ENCODE measurements around the gene VPS37B. TPM values are rescaled to one million over a fixed set of nuclear protein-coding genes. Genes with fewer than 3 reads are reported as not detected.
"Not testable (repeated sequence)": the region's sequence is repeated elsewhere in the genome, so short reads cannot be mapped to it uniquely, and the experiment has no call there.

The VPS37B gene
- total RNA-seq, 1 experiment from 2014 or later = 104 TPM

GRCh38 chr12:122942637-122943036 is 46.7 kb upstream of the VPS37B start:
- CTCF ChIA-PET = interaction anchor here (0.8 to 1.4 kb wide), 3 partner anchors 23 to 55 kb away, joined by 3 to 6 read pairs (median 4); no protein-coding TSS in a partner anchor
- intact Hi-C loops (cut with micrococcal nuclease; ENCODE audit: unreplicated experiment) = no loop called here
- no peak for TF ChIP-seq CTCF (IDR thresholded peaks at IDR 0.05; ENCODE audit: unreplicated experiment)
- peak overlapping the region; percentile 63 for H3K4me3 Mint-ChIP-seq (ENCODE audit: low read depth, unreplicated experiment)
- peaks cover 2% of the 10 kb centered on the region for H3K9me3 Mint-ChIP-seq (ENCODE audit: low read depth, unreplicated experiment)
- H3K4me1 Mint-ChIP-seq (ENCODE audit: low read depth, unreplicated experiment) = peaks cover 74% of the 10 kb centered on the region
- BruUV-seq (replicated peaks) = no TSS peak
- no peak for DNase-seq
- peak overlapping the region; percentile 92 for H3K27ac Mint-ChIP-seq (ENCODE audit: unreplicated experiment)
- H3K36me3 Mint-ChIP-seq (ENCODE audit: insufficient read depth, unreplicated experiment) = peaks cover 74% of the 10 kb centered on the region
- H3K27me3 Mint-ChIP-seq (ENCODE audit: unreplicated experiment) = no peaks in the 10 kb centered on the region

GRCh38 chr12:122941351-122941750 is 45.4 kb upstream of the VPS37B start:
- H3K9me3 Mint-ChIP-seq (ENCODE audit: low read depth, unreplicated experiment); BruUV-seq (replicated peaks); H3K4me3 Mint-ChIP-seq (ENCODE audit: low read depth, unreplicated experiment); H3K27me3 Mint-ChIP-seq (ENCODE audit: unreplicated experiment); intact Hi-C loops (cut with micrococcal nuclease; ENCODE audit: unreplicated experiment); DNase-seq; H3K27ac Mint-ChIP-seq (ENCODE audit: unreplicated experiment): not testable (repeated sequence)
- Mint-ChIP-seq H3K36me3 (ENCODE audit: insufficient read depth, unreplicated experiment) (peaks cover 63% of the 10 kb centered on the region), H3K4me1 (ENCODE audit: low read depth, unreplicated experiment) (peaks cover 61% of the 10 kb centered on the region)
- CTCF ChIA-PET = interaction anchor here (0.7 kb wide), 1 partner anchor 37 kb away, joined by 6 read pairs; no protein-coding TSS in a partner anchor

- intact Hi-C loops (cut with micrococcal nuclease; ENCODE audit: unreplicated experiment) = no loop called here
- H3K27ac Mint-ChIP-seq (ENCODE audit: unreplicated experiment) = no peak overlapping the region
- no peak for TF ChIP-seq CTCF (IDR thresholded peaks at IDR 0.05; ENCODE audit: unreplicated experiment)
- DNase-seq = no peak
- H3K4me1 Mint-ChIP-seq (ENCODE audit: low read depth, unreplicated experiment) = peaks cover 39% of the 10 kb centered on the region
- no peak overlapping the region for H3K4me3 Mint-ChIP-seq (ENCODE audit: low read depth, unreplicated experiment)
- H3K9me3 Mint-ChIP-seq (ENCODE audit: low read depth, unreplicated experiment) = peaks cover 2% of the 10 kb centered on the region
- no peaks in the 10 kb centered on the region for H3K27me3 Mint-ChIP-seq (ENCODE audit: unreplicated experiment)
- no TSS peak for BruUV-seq (replicated peaks)
- CTCF ChIA-PET = no interaction called here
- peaks cover 43% of the 10 kb centered on the region for H3K36me3 Mint-ChIP-seq (ENCODE audit: insufficient read depth, unreplicated experiment)
Measured at GRCh38 chr12:122939125-122939524, 43.2 kb upstream of the VPS37B start.

- CTCF ChIA-PET = interaction anchor here (0.6 kb wide), 1 partner anchor 118 kb away, joined by 3 read pairs; no protein-coding TSS in a partner anchor
- H3K4me3 Mint-ChIP-seq (ENCODE audit: low read depth, unreplicated experiment) = no peak overlapping the region
Measured at GRCh38 chr12:122937622-122938091, 41.7 kb upstream of the VPS37B start.

More at GRCh38 chr12:122937622-122938091, 41.7 kb upstream of the VPS37B start:
- H3K4me1 Mint-ChIP-seq (ENCODE audit: low read depth, unreplicated experiment) = peaks cover 24% of the 10 kb centered on the region
- H3K27me3 Mint-ChIP-seq (ENCODE audit: unreplicated experiment) = no peaks in the 10 kb centered on the region
- intact Hi-C loops (cut with micrococcal nuclease; ENCODE audit: unreplicated experiment) = no loop called here
- no TSS peak for BruUV-seq (replicated peaks)
- no peak for TF ChIP-seq CTCF (IDR thresholded peaks at IDR 0.05; ENCODE audit: unreplicated experiment)
- no peaks in the 10 kb centered on the region for H3K9me3 Mint-ChIP-seq (ENCODE audit: low read depth, unreplicated experiment)
- H3K27ac Mint-ChIP-seq (ENCODE audit: unreplicated experiment) = no peak overlapping the region
- DNase-seq = no peak
- peaks cover 30% of the 10 kb centered on the region for H3K36me3 Mint-ChIP-seq (ENCODE audit: insufficient read depth, unreplicated experiment)
